ENCODE data around the gene LRRC55.

Gene LRRC55

GRCh38 chr11:57202281-57202680, 20.5 kb downstream of the LRRC55 start:
- no peak for DNase-seq (ENCODE audit: low read depth in 2 of 2)

- no peak for DNase-seq (ENCODE audit: low read depth in 2 of 2)
These were observed 21.6 kb downstream of the LRRC55 start for GRCh38 chr11:57203359-57203758.

- DNase-seq (ENCODE audit: low read depth in 2 of 2) = no peak
These were observed 22.2 kb downstream of the LRRC55 start for GRCh38 chr11:57203882-57204480.

GRCh38 chr11:57205041-57205641, 23.4 kb downstream of the LRRC55 start:
- no peak for DNase-seq (ENCODE audit: low read depth in 2 of 2)

GRCh38 chr11:57207168-57207567, 25.4 kb downstream of the LRRC55 start:
- DNase-seq (ENCODE audit: low read depth in 2 of 2) = no peak

- DNase-seq (ENCODE audit: low read depth in 2 of 2) = no peak
These were observed 29.0 kb downstream of the LRRC55 start for GRCh38 chr11:57210781-57211180.

GRCh38 chr11:57213342-57214097, 31.8 kb downstream of the LRRC55 start:
- DNase-seq (ENCODE audit: low read depth in 2 of 2) = no peak

- DNase-seq (ENCODE audit: low read depth in 2 of 2) = no peak
These were observed 32.3 kb downstream of the LRRC55 start for GRCh38 chr11:57214098-57214417.

GRCh38 chr11:57214494-57214893, 32.7 kb downstream of the LRRC55 start:
- no peak for DNase-seq (ENCODE audit: low read depth in 2 of 2)

GRCh38 chr11:57216463-57216862, 34.7 kb downstream of the LRRC55 start:
- DNase-seq (ENCODE audit: low read depth in 2 of 2) = no peak

GRCh38 chr11:57217053-57217452, 35.3 kb downstream of the LRRC55 start:
- no peak for DNase-seq (ENCODE audit: low read depth in 2 of 2)

GRCh38 chr11:57219021-57219627, 37.4 kb downstream of the LRRC55 start:
- DNase-seq (ENCODE audit: low read depth in 2 of 2) = no peak

GRCh38 chr11:57222239-57222638, 40.5 kb downstream of the LRRC55 start:
- DNase-seq (ENCODE audit: low read depth in 2 of 2) = no peak

GRCh38 chr11:57223601-57224000, 41.8 kb downstream of the LRRC55 start:
- DNase-seq (ENCODE audit: low read depth in 2 of 2) = no peak

- no peak for DNase-seq (ENCODE audit: low read depth in 2 of 2)
These were observed 42.4 kb downstream of the LRRC55 start for GRCh38 chr11:57224128-57224527.

- no peak for DNase-seq (ENCODE audit: low read depth in 2 of 2)
These were observed 42.8 kb downstream of the LRRC55 start for GRCh38 chr11:57224537-57224936.

GRCh38 chr11:57228600-57228999, 46.8 kb downstream of the LRRC55 start:
- DNase-seq (ENCODE audit: low read depth in 2 of 2) = no peak

- no peak for DNase-seq (ENCODE audit: low read depth in 2 of 2)
These were observed 48.6 kb downstream of the LRRC55 start for GRCh38 chr11:57230316-57230715.

GRCh38 chr11:57230791-57231538, 49.2 kb downstream of the LRRC55 start:
- no peak for DNase-seq (ENCODE audit: low read depth in 2 of 2)

GRCh38 chr11:57231539-57232253, 49.9 kb downstream of the LRRC55 start:
- DNase-seq (ENCODE audit: low read depth in 2 of 2) = no peak

- no peak for DNase-seq (ENCODE audit: low read depth in 2 of 2)
These were observed 51.9 kb downstream of the LRRC55 start for GRCh38 chr11:57233702-57234101.

Data from stimulated activated CD4-positive, alpha-beta T cell treated with anti-CD3 and anti-CD28 coated beads, Interleukin-15, amount 100 ng/mL, for 48 hours (primary cell).